GM08714 (cell line): ENCODE results near the gene TMEM44.

Experiments used
- H3K4me3 ChIP-seq: fragments of 200-500 bp; sonication (Bioruptor generic); 2 replicates; pipeline ENCODE4 v1.5.1; 2014; ENCODE audit warnings: mild to moderate bottlenecking, low read length, inconsistent platforms
- ZNF274 ChIP-seq: IDR thresholded peaks from 2 replicates; pipeline ENCODE4 v1.6.1; 2012; ENCODE audit warnings: mild to moderate bottlenecking, low read depth, low read length

TMEM44 gene

DNA sequence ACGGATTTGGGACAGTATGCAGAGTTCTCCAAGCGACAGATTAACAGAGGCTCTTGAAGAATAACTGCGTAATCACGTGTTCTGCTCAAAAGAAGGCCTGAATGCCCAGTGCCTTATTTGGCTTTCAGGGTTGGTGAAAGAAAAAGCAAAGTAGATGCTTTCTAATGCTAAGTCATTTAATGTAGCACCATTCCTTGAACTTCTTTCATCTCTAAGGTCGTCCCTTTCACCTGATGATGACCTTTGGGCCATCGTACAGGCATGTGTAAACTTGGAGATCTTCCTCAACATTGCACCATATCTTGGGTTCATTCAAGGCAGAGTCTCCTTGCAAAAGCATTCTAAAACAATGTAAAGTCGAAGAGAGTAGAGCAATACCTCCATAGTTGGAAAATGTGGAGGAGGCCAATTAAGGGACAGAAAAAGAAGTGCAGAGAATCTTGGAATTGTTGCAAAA, 48.9 kb downstream of the TMEM44 start:
- peak overlapping the region; percentile 94 for H3K4me3 ChIP-seq
- no peak for TF ChIP-seq ZNF274

DNA sequence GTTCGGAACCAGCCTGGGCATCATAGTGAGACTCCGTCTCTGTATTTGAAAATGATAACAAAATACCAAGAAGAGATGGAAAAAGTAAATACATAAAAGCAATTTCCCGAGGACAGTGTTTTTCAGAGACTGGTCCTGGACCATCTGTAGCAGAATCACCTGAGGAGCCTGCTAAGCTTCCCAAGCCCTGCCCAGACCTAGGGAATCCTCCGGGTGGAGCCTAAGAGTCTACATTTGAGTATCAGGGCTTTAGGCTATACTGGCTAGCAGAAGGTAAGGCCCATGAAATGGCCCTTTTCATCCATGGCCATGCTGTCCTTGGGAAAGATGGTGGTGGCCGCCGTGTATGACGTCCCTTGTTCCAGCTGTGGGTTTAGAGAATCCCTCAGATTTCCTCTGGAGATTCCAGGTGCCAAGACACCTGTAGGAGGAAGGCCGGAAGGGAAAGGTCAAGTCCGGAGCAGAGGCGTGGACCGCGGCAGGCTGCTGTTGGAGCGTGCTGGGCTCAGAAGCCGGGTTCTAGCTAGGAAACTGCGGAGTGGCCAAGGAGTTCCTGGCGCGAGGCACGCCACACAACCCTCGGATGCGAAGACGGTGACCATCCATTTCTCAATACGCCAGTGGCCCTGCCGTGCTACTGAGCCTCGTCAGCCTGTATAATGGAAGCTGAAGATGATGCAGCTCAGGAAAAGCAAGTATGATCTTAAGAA, 50.9 kb downstream of the TMEM44 start:
- no peak overlapping the region for H3K4me3 ChIP-seq
- TF ChIP-seq ZNF274, result no peak

- H3K4me3 ChIP-seq, result no peak overlapping the region
- no peak for TF ChIP-seq ZNF274
Measured at GRCh38 chr3:194579091-194579606, 54.1 kb downstream of the TMEM44 start.

DNA sequence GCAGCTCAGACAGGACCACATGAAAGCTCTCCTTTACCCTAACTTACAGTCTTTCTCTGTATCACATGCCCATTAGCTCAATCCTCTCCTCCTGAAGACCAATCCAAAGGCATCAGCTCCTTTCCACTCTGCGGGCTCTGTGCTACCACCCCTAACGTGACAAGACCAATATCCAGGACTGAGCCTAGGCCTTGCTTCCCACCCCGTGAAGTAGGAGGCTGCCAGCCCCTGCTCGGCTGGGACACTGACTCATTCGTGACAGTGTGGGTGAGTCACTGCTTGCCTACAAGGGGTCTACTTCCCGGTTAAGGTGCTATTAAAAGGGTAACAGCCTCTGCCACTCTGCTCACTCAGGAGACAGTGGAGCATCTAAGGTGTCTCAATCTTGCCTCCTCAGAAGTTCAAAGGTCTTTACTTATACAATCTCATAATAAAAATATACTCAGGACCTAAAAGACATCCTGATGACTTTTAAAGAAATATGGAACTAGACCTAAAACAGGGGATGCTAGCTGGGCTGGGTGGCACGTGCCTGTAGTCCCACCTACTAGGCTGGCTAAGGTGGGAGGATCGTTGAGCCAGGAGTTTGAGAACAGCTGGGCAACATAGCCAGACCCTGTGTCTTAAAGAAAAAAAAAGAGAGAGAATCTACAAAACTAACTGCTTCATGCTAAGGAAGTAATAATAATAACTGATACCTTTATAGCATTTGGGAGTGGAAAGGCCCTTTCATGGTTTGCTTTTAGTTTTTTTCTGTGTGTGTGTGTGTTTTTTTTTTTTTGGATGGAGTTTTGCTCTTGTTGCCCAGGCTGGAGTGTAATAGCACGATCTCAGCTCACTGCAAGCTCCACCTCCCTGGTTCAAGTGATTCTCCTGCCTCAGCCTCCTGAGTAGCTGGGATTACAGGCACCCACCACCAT, 55.0 kb downstream of the TMEM44 start:
- no peak overlapping the region for H3K4me3 ChIP-seq
- no peak for TF ChIP-seq ZNF274

- H3K4me3 ChIP-seq, result no peak overlapping the region
- TF ChIP-seq ZNF274, result no peak
Measured at GRCh38 chr3:194575484-194576210, 57.6 kb downstream of the TMEM44 start.

DNA sequence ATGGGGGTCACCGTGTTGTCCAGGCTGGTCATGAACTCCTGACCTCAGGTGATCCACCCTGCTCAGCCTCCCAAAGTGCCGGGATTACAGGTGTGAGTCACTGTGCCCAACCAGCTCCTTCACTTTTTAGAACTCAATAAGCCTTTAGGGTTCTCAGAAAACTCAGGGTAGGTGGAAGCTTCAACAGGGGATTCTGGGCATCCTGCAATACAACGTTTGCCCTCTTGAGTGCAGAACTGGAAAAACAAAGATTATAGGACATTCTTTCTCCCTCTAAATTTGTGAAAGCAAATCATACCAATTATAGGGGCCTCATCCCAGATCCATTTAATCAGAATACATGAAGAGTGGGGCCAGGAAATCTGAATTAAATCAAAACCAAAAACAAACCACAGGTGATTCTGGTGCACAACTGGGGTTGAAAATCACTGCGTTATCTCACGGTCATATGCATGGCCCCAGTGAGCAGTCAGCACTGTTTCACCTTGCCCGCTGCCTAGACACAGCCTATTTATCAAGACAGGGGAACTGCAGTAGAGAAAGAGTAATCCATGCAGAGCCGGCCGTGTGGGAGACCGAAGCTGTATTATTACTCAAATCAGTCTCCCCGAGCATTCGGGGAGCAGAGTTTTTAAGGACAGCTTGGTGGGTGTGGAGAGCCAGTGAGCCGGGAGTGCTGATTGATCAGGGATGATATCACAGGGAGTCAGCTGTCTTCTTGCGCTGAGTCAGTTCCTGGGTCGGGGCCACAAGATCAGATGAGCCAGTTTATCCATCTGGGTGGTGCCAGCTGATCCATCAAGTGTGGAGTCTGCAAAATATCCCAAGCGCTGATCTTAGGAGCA, 58.4 kb downstream of the TMEM44 start:
- H3K4me3 ChIP-seq, result no peak overlapping the region
- TF ChIP-seq ZNF274, result no peak

DNA sequence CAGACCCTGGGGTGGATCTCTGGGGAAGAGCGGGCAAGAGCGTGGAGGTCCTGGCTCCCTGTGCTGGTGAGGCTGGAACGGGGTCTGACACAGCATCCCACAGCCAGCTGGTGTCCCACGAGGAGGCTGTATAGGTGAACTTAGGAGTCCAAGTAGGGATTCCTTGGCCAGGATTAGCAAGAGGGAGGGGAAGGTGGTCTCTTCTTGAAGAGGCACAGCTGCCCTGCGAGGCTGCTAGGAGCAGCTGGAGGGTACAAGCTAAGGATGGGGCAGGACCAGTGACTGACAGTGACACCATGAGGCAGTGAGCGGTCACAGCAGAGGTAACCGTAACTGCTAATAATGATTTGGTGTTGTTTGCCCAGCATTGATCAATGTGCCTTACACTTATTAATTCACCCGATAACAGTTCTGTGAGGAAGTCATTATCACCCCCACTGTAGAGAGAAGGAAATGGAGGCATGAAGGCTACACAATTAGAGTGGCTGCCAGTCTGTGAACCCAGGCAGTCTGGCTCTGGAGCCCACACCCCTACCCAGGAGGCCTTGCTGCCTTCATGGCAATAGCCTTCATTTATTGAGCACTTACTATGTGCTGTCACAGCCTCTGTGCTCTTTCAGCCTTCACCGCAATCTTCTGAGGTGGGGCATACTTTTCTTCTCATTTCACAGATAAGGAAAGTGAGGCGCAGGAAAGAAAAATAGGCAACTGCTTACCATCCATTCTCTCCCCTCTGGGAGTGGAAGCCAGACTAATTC, 59.4 kb downstream of the TMEM44 start:
- TF ChIP-seq ZNF274, result no peak
- no peak overlapping the region for H3K4me3 ChIP-seq

GRCh38 chr3:194572944-194573491, 60.2 kb downstream of the TMEM44 start:
- no peak overlapping the region for H3K4me3 ChIP-seq
- TF ChIP-seq ZNF274, result no peak

- TF ChIP-seq ZNF274, result no peak
- no peak overlapping the region for H3K4me3 ChIP-seq
Measured at GRCh38 chr3:194572143-194572789, 61.0 kb downstream of the TMEM44 start.

DNA sequence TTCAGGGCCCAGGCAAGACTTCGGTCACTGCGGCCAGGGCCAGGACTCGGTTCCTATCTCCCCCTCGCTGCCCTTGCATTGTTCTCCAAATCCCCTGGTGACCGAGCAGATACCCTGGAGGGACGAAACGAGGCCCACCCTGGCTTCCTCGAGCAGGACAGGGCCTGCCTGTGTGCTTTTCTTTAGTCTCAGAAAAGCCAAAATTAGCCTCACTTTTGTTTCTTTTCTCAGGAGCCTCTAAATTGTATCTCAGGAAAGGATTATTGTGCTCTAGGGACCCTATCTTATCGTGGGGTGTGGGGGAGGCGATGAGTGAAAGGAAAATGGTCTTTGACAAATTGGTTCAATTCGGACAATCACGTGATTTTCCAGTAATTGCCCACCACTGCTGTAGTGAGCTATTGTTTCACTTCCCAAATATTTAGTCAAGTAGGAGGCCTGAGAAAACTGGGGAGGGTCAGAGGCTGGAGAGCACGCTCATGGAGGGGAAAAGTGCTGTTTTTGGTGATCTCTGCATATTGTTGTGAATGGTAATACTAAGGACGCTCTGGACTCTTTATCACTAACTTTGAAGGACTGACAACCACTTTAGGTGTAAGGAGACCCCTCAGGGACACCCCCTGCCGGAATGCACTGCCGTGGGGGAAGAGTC, 61.6 kb downstream of the TMEM44 start:
- TF ChIP-seq ZNF274, result no peak
- H3K4me3 ChIP-seq, result no peak overlapping the region

- H3K4me3 ChIP-seq, result no peak overlapping the region
- TF ChIP-seq ZNF274, result no peak
Measured at GRCh38 chr3:194570898-194571297, 62.3 kb downstream of the TMEM44 start.
